Lung (tissue), 12 donors: ENCODE data around the gene TRIM65. TPM values are rescaled to one million over a fixed set of nuclear protein-coding genes. Genes with fewer than 3 reads are reported as not detected.

ENCODE experiments used
- ATAC-seq: fragments of 200-7000 bp; cut with Tn5 transposase; one replicate; pipeline ENCODE4 v1.9.1; 2020; ENCODE audit warnings: moderate number of reproducible peaks; ENCODE audit not compliant: insufficient read depth, low FRiP score
- DNase-seq, 3 donors: peaks; one replicate each; pipeline ENCODE4 v3.0.0-alpha.2; 2013 to 2017
- H3K27ac ChIP-seq, 2 donors: one replicate each; pipeline ENCODE4 v1.5.1; 2013; ENCODE audit warnings: mild to moderate bottlenecking in 2 of 2, moderate library complexity in 2 of 2, control low read depth in 1 of 2, inconsistent platforms in 1 of 2, low read depth in 1 of 2, low read length in 1 of 2
- H3K27me3 ChIP-seq, 3 donors: one replicate each; pipeline ENCODE4 v1.5.1; 2013; ENCODE audit warnings: low read length in 2 of 3; ENCODE audit not compliant: control insufficient read depth in 3 of 3, insufficient read depth in 3 of 3
- H3K36me3 ChIP-seq, 4 donors: one replicate each; pipeline ENCODE4 v1.5.1; 2013; ENCODE audit warnings: low read length in 4 of 4, mild to moderate bottlenecking in 1 of 4, moderate library complexity in 1 of 4; ENCODE audit not compliant: control insufficient read depth in 4 of 4, insufficient read depth in 4 of 4
- H3K4me1 ChIP-seq, 5 donors: one replicate each; pipeline ENCODE4 v1.5.1; 2013; ENCODE audit warnings: low read length in 5 of 5, mild to moderate bottlenecking in 2 of 5, moderate library complexity in 1 of 5; ENCODE audit not compliant: control insufficient read depth in 5 of 5, insufficient read depth in 5 of 5
- H3K4me3 ChIP-seq: one replicate; pipeline ENCODE4 v1.5.1; 2013; ENCODE audit warnings: mild to moderate bottlenecking, control low read depth, moderate library complexity
- H3K9ac ChIP-seq, 2 donors: one replicate each; pipeline ENCODE4 v1.5.1; 2013; ENCODE audit warnings: low read length in 2 of 2, control low read depth in 1 of 2; ENCODE audit not compliant: insufficient read depth in 1 of 2
- H3K9me3 ChIP-seq, 4 donors: one replicate each; pipeline ENCODE4 v1.5.1; 2013; ENCODE audit warnings: low read length in 3 of 4, mild to moderate bottlenecking in 1 of 4, moderate library complexity in 1 of 4; ENCODE audit not compliant: control insufficient read depth in 4 of 4, insufficient read depth in 3 of 4
- WGBS, 2 donors: extraction: QIAGEN DNeasy Blood & Tissue Kit; methylation state at CpG; one replicate each; pipeline ENCODE4 v1.1.7; 2013; 5-methylcytosine and 5-hydroxymethylcytosine counted together
- polyA plus RNA-seq, 2 donors: library from polyadenylated mRNA; stranded (reverse); fragments of 200-250 nt; gene quantifications; one replicate each; pipeline ENCODE4 v1.2.1, GENCODE V29; 2013
- total RNA-seq, 2 donors: library from RNA; depleted of rRNA in 1 of 2; stranded (reverse); fragments of >200 nt in 1 of 2; gene quantifications; one replicate each; pipeline ENCODE4 v1.2.1, GENCODE V29; 2014 to 2021
- TF ChIP-seq, protein P1 (sequence below): IDR thresholded peaks from 2 replicates; pipeline ENCODE4 v1.5.1; 2012; ENCODE audit warnings: mild to moderate bottlenecking; ENCODE audit errors: control extremely low read depth, extremely low read depth
- donor health status: control.
- donor health status: control.
- donor health status: Bipolar disorder and iron deficiency.
- donor health status: healthy.
- donor health status: DM: yes; HTN: yes; CAD: no.

TRIM65 gene
- total and polyA plus RNA-seq, 4 donors: 12.7 to 32.9 (median 21.2) TPM

DNA sequence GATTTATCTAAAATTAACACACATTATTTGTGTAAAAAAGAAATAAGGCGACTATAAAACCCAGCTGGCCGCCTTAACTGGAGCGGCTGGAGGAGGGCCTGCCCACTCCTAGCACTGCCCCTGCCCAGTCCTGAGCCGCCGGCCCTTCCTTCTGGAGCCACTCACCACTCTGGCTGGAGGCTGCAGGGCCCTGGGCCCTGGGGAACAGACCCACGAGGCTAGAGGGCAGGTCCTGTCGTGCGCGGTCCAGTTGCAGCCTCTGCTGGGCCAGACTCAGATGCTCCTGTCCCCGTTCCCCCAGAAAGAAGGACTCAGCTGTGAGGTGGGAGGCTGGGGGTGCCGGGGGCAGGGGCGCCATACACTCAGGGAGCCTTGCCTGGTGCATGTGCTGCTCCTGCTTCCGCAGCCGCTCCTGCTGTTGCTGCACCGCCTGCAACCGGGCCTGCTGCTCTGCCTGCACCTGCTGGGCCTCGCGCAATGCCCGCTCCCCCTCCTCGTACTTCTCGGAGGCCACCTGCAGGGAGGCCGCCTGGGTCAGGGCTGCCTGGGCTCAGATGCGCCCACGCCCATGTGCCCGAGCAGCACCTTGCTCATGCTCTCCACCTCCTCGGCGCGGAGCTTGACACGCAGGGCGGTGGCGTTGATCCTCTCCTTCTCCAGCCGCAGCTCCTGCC, 16.9 kb upstream of the TRIM65 start:
- no peak overlapping the region for H3K9ac ChIP-seq
- WGBS, 2 donors: 97% methylated on average over 32 of the region's 32 CpGs
- H3K9me3 ChIP-seq: no peaks in the 10 kb centered on the region
- peaks cover 0 to 4% (median 0%) of the 10 kb centered on the region in 5 donors for H3K4me1 ChIP-seq
- no peak overlapping the region for H3K4me3 ChIP-seq
- ATAC-seq: no peak
- peaks cover 0 to 15% (median 2%) of the 10 kb centered on the region in 4 donors for H3K36me3 ChIP-seq
- H3K27me3 ChIP-seq: no peaks in the 10 kb centered on the region
- no peak overlapping the region for H3K27ac ChIP-seq
- no peak for DNase-seq
- TF ChIP-seq, protein P1, sequence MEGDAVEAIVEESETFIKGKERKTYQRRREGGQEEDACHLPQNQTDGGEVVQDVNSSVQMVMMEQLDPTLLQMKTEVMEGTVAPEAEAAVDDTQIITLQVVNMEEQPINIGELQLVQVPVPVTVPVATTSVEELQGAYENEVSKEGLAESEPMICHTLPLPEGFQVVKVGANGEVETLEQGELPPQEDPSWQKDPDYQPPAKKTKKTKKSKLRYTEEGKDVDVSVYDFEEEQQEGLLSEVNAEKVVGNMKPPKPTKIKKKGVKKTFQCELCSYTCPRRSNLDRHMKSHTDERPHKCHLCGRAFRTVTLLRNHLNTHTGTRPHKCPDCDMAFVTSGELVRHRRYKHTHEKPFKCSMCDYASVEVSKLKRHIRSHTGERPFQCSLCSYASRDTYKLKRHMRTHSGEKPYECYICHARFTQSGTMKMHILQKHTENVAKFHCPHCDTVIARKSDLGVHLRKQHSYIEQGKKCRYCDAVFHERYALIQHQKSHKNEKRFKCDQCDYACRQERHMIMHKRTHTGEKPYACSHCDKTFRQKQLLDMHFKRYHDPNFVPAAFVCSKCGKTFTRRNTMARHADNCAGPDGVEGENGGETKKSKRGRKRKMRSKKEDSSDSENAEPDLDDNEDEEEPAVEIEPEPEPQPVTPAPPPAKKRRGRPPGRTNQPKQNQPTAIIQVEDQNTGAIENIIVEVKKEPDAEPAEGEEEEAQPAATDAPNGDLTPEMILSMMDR: no peak

DNA sequence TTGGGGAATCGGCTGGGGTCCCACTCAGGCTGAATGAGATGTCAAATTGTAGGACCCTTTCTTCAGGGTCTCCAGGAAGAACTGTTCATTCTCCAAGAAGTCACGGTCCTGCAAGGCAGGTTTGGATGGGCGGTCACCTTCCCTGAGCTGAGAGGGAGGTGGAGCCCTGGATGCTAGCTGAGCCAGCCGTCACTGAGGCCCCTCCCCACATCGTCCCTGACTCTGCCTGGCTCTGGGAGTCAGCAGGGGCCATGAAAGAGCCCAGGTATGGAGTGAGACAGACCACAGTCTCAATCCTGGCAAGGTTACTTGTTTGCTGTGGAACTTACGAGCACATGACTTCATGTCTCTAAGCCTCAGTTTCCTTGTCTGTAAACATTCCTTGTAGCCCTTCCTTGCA, 13.9 kb upstream of the TRIM65 start:
- peak; percentile 31 to 61 (median 45) for DNase-seq
- H3K4me1 ChIP-seq: peaks cover 0 to 4% (median 0%) of the 10 kb centered on the region in 5 donors
- H3K27me3 ChIP-seq: no peaks in the 10 kb centered on the region
- H3K27ac ChIP-seq: peak overlapping the region in 1 of 2 donors; percentile 57
- WGBS, 2 donors: 71 to 84% methylated on average over 6 of the region's 6 CpGs
- H3K36me3 ChIP-seq: peaks cover 0 to 11% (median 2%) of the 10 kb centered on the region in 4 donors
- no peak overlapping the region for H3K4me3 ChIP-seq
- H3K9ac ChIP-seq: no peak overlapping the region
- H3K9me3 ChIP-seq: no peaks in the 10 kb centered on the region
- TF ChIP-seq, protein P1: no peak
- no peak for ATAC-seq

DNA sequence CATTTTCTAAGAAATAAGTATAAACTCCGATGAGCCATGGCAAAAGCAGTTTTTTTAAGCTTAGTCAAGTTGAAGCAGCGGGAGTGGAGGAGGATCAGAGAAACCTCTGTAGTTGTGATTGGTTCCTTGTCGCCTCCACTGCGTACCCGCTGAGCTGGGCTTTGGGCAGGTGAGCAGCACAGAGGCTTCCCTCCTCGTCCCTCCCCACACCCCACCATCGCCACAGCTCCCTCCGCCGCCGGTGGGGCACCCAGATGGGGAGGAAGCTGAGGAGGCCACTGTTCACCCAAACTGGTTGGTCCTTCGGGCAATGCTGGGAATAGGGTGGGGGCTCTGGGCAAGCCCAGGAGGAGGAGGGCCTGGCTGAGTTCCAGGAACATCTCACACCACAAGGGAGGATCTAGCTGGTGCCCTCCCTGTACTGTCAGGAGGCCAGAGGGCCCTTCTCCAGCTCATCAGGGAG, 13.1 kb upstream of the TRIM65 start:
- peak overlapping the region in 1 of 2 donors; percentile 57 for H3K27ac ChIP-seq
- DNase-seq: peak in 1 of 3 donors; percentile 10

More for the DNA sequence above, 13.1 kb upstream of the TRIM65 start:
- TF ChIP-seq, protein P1: no peak
- WGBS, 2 donors: 45 to 55% methylated on average over 11 of the region's 11 CpGs
- Histone ChIP-seq H3K4me1 (peaks cover 0 to 4% (median 0%) of the 10 kb centered on the region in 5 donors), H3K4me3 (no peak overlapping the region), H3K36me3 (peaks cover 0 to 10% (median 2%) of the 10 kb centered on the region in 4 donors), H3K9me3 (no peaks in the 10 kb centered on the region), H3K9ac (no peak overlapping the region), H3K27me3 (no peaks in the 10 kb centered on the region)
- ATAC-seq: no peak
